GM23248 (cell line): Measurements from ENCODE around the gene TSPEAR. TPM values are rescaled to one million over a fixed set of nuclear protein-coding genes. Genes with fewer than 3 reads are reported as not detected.

Experiments used
- DNase-seq: peaks from one replicate; pipeline ENCODE4 v3.0.0-alpha.2; 2015
- H2AFZ ChIP-seq: fragments of 200-600 bp; sonication (generic); 2 replicates; pipeline ENCODE4 v1.6.1; 2016; ENCODE audit warnings: antibody characterized with exemption
- H3F3A ChIP-seq: fragments of 200-600 bp; sonication (generic); 2 replicates; pipeline ENCODE4 v1.6.1; 2016; ENCODE audit warnings: mild to moderate bottlenecking, antibody characterized with exemption, mixed run types; ENCODE audit not compliant: insufficient read depth
- H3K27ac ChIP-seq: fragments of 200-600 bp; sonication (generic); 2 replicates; pipeline ENCODE4 v1.5.1; 2016; ENCODE audit warnings: mild to moderate bottlenecking
- H3K27me3 ChIP-seq: fragments of 200-600 bp; sonication (generic); replicated peaks from 2 replicates; pipeline ENCODE4 v1.6.1; 2016; ENCODE audit warnings: mild to moderate bottlenecking; ENCODE audit not compliant: insufficient read depth
- H3K36me3 ChIP-seq: fragments of 200-600 bp; sonication (generic); 2 replicates; pipeline ENCODE4 v1.6.1; 2016; ENCODE audit warnings: low read depth, mild to moderate bottlenecking
- H3K4me1 ChIP-seq: fragments of 200-600 bp; sonication (generic); 2 replicates; pipeline ENCODE4 v1.6.1; 2016; ENCODE audit warnings: mild to moderate bottlenecking; ENCODE audit not compliant: insufficient read depth
- H3K4me2 ChIP-seq: fragments of 200-600 bp; sonication (generic); one replicate; pipeline ENCODE4 v1.6.1; 2016; ENCODE audit warnings: mild to moderate bottlenecking; ENCODE audit not compliant: unreplicated experiment
- H3K4me3 ChIP-seq: fragments of 200-600 bp; sonication (generic); 2 replicates; pipeline ENCODE4 v1.5.1; 2016; ENCODE audit warnings: mild to moderate bottlenecking
- H3K79me2 ChIP-seq: fragments of 200-600 bp; sonication (generic); 2 replicates; pipeline ENCODE4 v1.6.1; 2016; ENCODE audit warnings: mild to moderate bottlenecking; ENCODE audit not compliant: insufficient read depth
- H3K9ac ChIP-seq: fragments of 200-600 bp; sonication (generic); 2 replicates; pipeline ENCODE4 v1.6.1; 2016; ENCODE audit warnings: mild to moderate bottlenecking
- H3K9me2 ChIP-seq: fragments of 200-600 bp; sonication (generic); 2 replicates; pipeline ENCODE4 v1.6.1; 2016; ENCODE audit warnings: mixed run types, mild to moderate bottlenecking, moderate library complexity; ENCODE audit not compliant: insufficient read depth
- H3K9me3 ChIP-seq: fragments of 200-600 bp; sonication (generic); one replicate; pipeline ENCODE4 v1.6.1; 2017; ENCODE audit warnings: low read depth
- H4K20me1 ChIP-seq: fragments of 200-600 bp; sonication (generic); 2 replicates; pipeline ENCODE4 v1.6.0; 2016; ENCODE audit not compliant: insufficient read depth
- EZH2 ChIP-seq: fragments of 200-600 bp; sonication (generic); IDR thresholded peaks from 2 replicates; pipeline ENCODE4 v1.6.1; 2018; ENCODE audit warnings: antibody characterized with exemption, mild to moderate bottlenecking; ENCODE audit not compliant: insufficient read depth, poor library complexity, severe bottlenecking
- EZH2phosphoT487 ChIP-seq: fragments of 200-600 bp; sonication (generic); IDR thresholded peaks from 2 replicates; pipeline ENCODE4 v1.6.1; 2018; ENCODE audit warnings: antibody characterized with exemption, moderate library complexity, mild to moderate bottlenecking, low read depth; ENCODE audit not compliant: insufficient read depth
- WGBS, 2 experiments: methylation state at CpG; one replicate each; pipeline ENCODE4 v1.1.6; 2015 to 2017; ENCODE audit warnings: low lambda C conversion rate in 2 of 2, low coverage in 1 of 2; ENCODE audit errors: missing lambda C conversion rate in 2 of 2; 5-methylcytosine and 5-hydroxymethylcytosine counted together
- in situ Hi-C: fragments of 300-500 bp; cut with MboI; formaldehyde crosslinking; loops from 2 replicates; pipeline ENCODE4 v1.15.0; 2020
- polyA plus RNA-seq: library from polyadenylated mRNA; unstranded; fragments of >200 nt; fragmentation: Nextera tagmentation; extraction: Ambion mirVana; gene quantifications from 2 replicates; pipeline ENCODE4 v1.2.1, GENCODE V29; 2016
- total RNA-seq: library from RNA; depleted of rRNA; stranded (reverse); fragments of >200 nt; shearing (Covaris generic); gene quantifications from 2 replicates; pipeline ENCODE4 v1.2.3, GENCODE V29; 2014

Gene TSPEAR
- total and polyA plus RNA-seq, 2 experiments from 2014 or later: not detected

- Histone ChIP-seq H3K79me2 (no peaks in the 10 kb centered on the region), H3K9ac (no peak overlapping the region), H3K27ac (no peak overlapping the region), H3K4me2 (no peak overlapping the region), H3K27me3 (peaks cover 11% of the 10 kb centered on the region), H2AFZ (no peak overlapping the region), H3K4me1 (no peaks in the 10 kb centered on the region), H3K9me2 (no peaks in the 10 kb centered on the region), H3F3A (peaks cover 11% of the 10 kb centered on the region; the same call in 1 of the 2 replicates), H3K36me3 (no peaks in the 10 kb centered on the region), H4K20me1 (no peaks in the 10 kb centered on the region), H3K9me3 (no peaks in the 10 kb centered on the region), H3K4me3 (no peak overlapping the region)
- WGBS, 2 experiments: 38 to 47% methylated on average over 3 of the region's 3 CpGs
- no peak for DNase-seq
- TF ChIP-seq EZH2: no peak
- TF ChIP-seq EZH2phosphoT487: no peak
- in situ Hi-C loops: no loop called here
These were observed 258.3 kb downstream of the TSPEAR start for GRCh38 chr21:44453120-44453519.

DNA sequence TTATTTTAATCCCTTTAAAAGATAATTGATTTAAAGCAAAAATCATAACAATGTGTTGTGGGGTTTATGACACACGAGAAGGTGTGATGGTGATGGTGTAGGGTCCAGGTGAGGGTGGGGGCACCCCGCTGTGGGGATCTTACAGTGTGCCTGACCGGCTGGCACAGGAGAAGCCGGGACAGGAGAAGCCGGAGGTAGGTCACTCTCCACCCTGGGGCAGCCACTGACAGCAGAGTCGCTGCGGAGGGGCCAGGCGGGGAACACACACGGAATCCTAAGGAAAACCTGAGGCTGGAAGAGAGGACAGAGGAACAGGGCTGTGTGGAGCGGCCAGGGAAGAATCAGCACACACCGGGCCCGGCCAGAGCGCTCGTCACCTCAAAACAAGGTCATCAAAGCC lies 260.4 kb downstream of the TSPEAR start:
- Histone ChIP-seq H3K4me3 (no peak overlapping the region), H2AFZ (no peak overlapping the region), H3K27me3 (peaks cover 11% of the 10 kb centered on the region), H4K20me1 (no peaks in the 10 kb centered on the region), H3F3A (peaks cover 11% of the 10 kb centered on the region; the same call in 1 of the 2 replicates), H3K36me3 (no peaks in the 10 kb centered on the region), H3K4me2 (no peak overlapping the region), H3K9ac (no peak overlapping the region), H3K4me1 (no peaks in the 10 kb centered on the region), H3K79me2 (no peaks in the 10 kb centered on the region), H3K9me2 (no peaks in the 10 kb centered on the region), H3K9me3 (no peaks in the 10 kb centered on the region), H3K27ac (no peak overlapping the region)
- in situ Hi-C loops: no loop called here
- no peak for TF ChIP-seq EZH2
- 51 to 53% methylated on average over 12 to 14 of the region's 14 CpGs for WGBS, 2 experiments
- no peak for DNase-seq

DNA sequence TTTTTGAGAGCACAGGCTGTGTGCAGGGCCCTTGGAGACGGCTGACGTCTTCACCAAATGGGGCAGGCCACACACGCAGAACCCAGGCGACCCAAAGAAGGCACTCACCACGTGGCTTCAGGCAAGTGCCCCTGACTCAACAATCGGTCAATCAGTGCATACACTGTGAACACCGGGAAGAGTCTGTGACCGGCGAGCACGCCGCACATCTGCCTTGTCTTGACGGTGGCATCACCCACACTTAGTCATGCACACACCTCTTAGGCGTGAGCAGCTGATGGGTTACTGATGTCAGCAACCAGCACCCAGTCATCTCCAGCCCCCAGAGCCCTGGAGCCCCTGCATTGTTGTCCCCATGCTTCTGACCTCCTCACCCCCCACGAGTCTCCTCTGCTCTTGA lies 261.0 kb downstream of the TSPEAR start:
- no peak overlapping the region for H2AFZ ChIP-seq
- H3K36me3 ChIP-seq: no peaks in the 10 kb centered on the region
- 34 to 54% methylated on average over 9 to 11 of the region's 14 CpGs for WGBS, 2 experiments
- DNase-seq: no peak
- H4K20me1 ChIP-seq: no peaks in the 10 kb centered on the region
- in situ Hi-C loops: no loop called here
- no peak overlapping the region for H3K27ac ChIP-seq
- H3K27me3 ChIP-seq: peaks cover 14% of the 10 kb centered on the region
- H3K9ac ChIP-seq: no peak overlapping the region
- TF ChIP-seq EZH2phosphoT487 (no peak), EZH2 (no peak)
- no peaks in the 10 kb centered on the region for H3K79me2 ChIP-seq
- peaks cover 11% of the 10 kb centered on the region; the same call in 1 of the 2 replicates for H3F3A ChIP-seq
- H3K9me2 ChIP-seq: no peaks in the 10 kb centered on the region
- H3K9me3 ChIP-seq: no peaks in the 10 kb centered on the region
- no peak overlapping the region for H3K4me2 ChIP-seq
- H3K4me3 ChIP-seq: no peak overlapping the region
- H3K4me1 ChIP-seq: no peaks in the 10 kb centered on the region

DNA sequence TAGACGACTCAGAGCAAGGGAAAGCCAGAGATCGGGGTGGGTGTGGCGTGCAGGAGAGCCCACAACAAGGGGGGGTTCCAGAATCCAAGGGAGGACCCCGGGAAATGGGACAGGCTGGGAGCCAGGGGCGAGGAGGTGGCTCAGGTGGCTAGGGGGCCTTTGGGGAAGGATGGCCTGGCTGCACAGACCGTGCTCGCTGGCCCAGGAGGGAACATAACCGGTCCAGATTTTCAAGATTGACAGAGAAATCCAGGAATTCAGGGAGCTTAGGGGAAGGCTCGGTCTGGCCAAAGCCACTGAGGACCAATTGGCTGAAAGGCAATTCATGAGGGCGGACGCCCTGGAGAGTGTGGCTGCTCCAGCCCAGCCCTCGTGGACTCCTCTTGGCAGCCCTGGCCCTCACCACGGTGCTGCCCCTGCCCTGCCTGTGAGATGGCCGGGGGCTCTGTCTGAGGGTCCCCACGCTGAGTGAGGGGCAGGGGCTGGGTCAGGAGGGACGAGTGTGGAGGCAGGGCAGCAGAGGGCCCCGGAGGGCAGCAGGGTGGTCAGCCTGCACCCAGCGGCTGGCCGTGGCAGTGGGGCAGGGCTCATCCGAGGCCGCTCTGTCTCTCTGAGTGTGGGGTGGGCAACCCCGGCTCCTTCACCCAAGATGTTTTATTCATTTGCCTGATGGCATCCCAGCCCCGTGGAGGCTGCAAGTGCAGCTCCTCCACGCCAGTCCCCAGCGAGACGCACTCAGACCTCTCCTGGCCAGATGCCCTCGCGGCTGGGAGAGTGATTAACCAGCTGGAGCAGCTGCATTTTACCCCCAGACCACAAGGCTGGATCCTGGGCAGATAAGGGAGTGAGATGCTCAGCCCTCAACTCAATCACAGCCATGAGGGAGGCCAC lies 261.7 kb downstream of the TSPEAR start:
- H3K9me2 ChIP-seq: no peaks in the 10 kb centered on the region
- TF ChIP-seq EZH2phosphoT487: no peak
- TF ChIP-seq EZH2: no peak
- no peak overlapping the region for H3K27ac ChIP-seq
- in situ Hi-C loops: no loop called here
- no peak overlapping the region for H3K4me3 ChIP-seq
- no peaks in the 10 kb centered on the region for H3K4me1 ChIP-seq
- H3K9ac ChIP-seq: no peak overlapping the region
- WGBS, 2 experiments: 9 to 19% methylated on average over 23 to 27 of the region's 28 CpGs
- H3F3A ChIP-seq: peaks cover 11% of the 10 kb centered on the region; the same call in 1 of the 2 replicates
- no peaks in the 10 kb centered on the region for H3K36me3 ChIP-seq
- H2AFZ ChIP-seq: no peak overlapping the region
- no peak for DNase-seq
- peaks cover 20% of the 10 kb centered on the region for H3K27me3 ChIP-seq
- no peaks in the 10 kb centered on the region for H3K79me2 ChIP-seq
- no peaks in the 10 kb centered on the region for H3K9me3 ChIP-seq
- no peak overlapping the region for H3K4me2 ChIP-seq
- H4K20me1 ChIP-seq: no peaks in the 10 kb centered on the region
